Activated CD8-positive, alpha-beta memory T cell treated with anti-CD3 and anti-CD28 coated beads, Interleukin-2, amount 50 U/mL, for 24 hours (primary cell): ENCODE results near the gene KHDC1L.
"Not testable (repeated sequence)": the region's sequence is repeated elsewhere in the genome, so short reads cannot be mapped to it uniquely, and the experiment has no call there.

Source experiments
- DNase-seq: peaks from one replicate; pipeline ENCODE4 v3.0.0-alpha.2; 2020; ENCODE audit errors: extremely low read depth

Gene KHDC1L

GRCh38 chr6:73207221-73207837 is 18.0 kb downstream of the KHDC1L start:
- no peak for DNase-seq

- no peak for DNase-seq
Observed at GRCh38 chr6:73204252-73204651, 21.0 kb downstream of the KHDC1L start.

GRCh38 chr6:73203098-73203497 is 22.2 kb downstream of the KHDC1L start:
- no peak for DNase-seq

- no peak for DNase-seq
Observed at GRCh38 chr6:73200735-73201134, 24.6 kb downstream of the KHDC1L start.

- DNase-seq: no peak
Observed at GRCh38 chr6:73200247-73200646, 25.0 kb downstream of the KHDC1L start.

GRCh38 chr6:73194744-73195143 is 30.6 kb downstream of the KHDC1L start:
- DNase-seq: no peak

GRCh38 chr6:73193302-73193701 is 32.0 kb downstream of the KHDC1L start:
- not testable (repeated sequence) for DNase-seq

GRCh38 chr6:73182021-73182607 is 43.2 kb downstream of the KHDC1L start:
- DNase-seq: no peak

- DNase-seq: no peak
Observed at GRCh38 chr6:73180763-73181619, 44.3 kb downstream of the KHDC1L start.

- no peak for DNase-seq
Observed at GRCh38 chr6:73180076-73180738, 45.1 kb downstream of the KHDC1L start.

- DNase-seq: no peak
Observed at GRCh38 chr6:73177221-73177944, 47.9 kb downstream of the KHDC1L start.

GRCh38 chr6:73176057-73176456 is 49.2 kb downstream of the KHDC1L start:
- DNase-seq: no peak

- DNase-seq: no peak
Observed at GRCh38 chr6:73174646-73175045, 50.6 kb downstream of the KHDC1L start.
